Tibial nerve (tissue), 4 donors: ENCODE measurements around the gene KRTAP1-5.

Experiments used
- CTCF ChIP-seq, 5 experiments: fragments of 200-600 bp in 3 of 5; fragments of 450-650 bp in 2 of 5; sonication (generic) in 3 of 5; IDR thresholded peaks; one replicate each; pipeline ENCODE4 v1.5.1; 2016 to 2019; ENCODE audit warnings: antibody characterized with exemption in 5 of 5, mild to moderate bottlenecking in 3 of 5, moderate library complexity in 2 of 5
- EP300 ChIP-seq, 2 donors: sonication (generic); formaldehyde crosslinking; IDR thresholded peaks; one replicate each; pipeline ENCODE4 v1.6.1; 2017; ENCODE audit warnings: antibody characterized with exemption in 2 of 2, mild to moderate bottlenecking in 1 of 2
- POLR2A ChIP-seq, 2 donors: fragments of 450-650 bp; IDR thresholded peaks; one replicate each; pipeline ENCODE4 v1.6.1; 2017; ENCODE audit warnings: antibody characterized with exemption in 2 of 2, mild to moderate bottlenecking in 2 of 2, moderate library complexity in 2 of 2

DNA sequence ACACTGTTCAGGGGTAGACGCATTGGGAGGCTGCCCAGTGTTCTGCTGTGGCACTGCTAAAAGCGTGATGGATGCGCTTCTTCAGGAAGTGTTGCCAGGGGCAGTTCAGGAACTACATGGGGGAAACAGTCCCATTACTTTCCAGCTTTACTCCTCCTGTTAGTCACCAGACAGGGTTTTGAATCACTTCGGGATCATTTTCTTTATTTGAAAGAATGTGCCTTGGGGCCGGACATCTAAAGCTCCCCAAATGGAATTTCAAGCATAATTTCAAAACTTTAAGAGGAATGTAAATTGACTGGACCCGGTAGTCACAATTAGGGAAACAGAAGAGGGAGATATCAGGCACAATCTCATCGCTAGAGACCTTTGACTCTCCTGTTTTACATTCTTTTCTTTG is 21.4 kb upstream of the KRTAP1-5 start:
- TF ChIP-seq POLR2A (IDR thresholded peaks at IDR 0.05) = no peak
- no peak for TF ChIP-seq CTCF (IDR thresholded peaks at IDR 0.05)
- no peak for TF ChIP-seq EP300 (IDR thresholded peaks at IDR 0.05)
